ENCODE results near the gene TPRKB. TPM values are rescaled to one million over a fixed set of nuclear protein-coding genes. Genes with fewer than 3 reads are reported as not detected.

TPRKB gene
- total RNA-seq, 2 donors from 2014 or later, result 18.9 to 26.5 TPM

DNA sequence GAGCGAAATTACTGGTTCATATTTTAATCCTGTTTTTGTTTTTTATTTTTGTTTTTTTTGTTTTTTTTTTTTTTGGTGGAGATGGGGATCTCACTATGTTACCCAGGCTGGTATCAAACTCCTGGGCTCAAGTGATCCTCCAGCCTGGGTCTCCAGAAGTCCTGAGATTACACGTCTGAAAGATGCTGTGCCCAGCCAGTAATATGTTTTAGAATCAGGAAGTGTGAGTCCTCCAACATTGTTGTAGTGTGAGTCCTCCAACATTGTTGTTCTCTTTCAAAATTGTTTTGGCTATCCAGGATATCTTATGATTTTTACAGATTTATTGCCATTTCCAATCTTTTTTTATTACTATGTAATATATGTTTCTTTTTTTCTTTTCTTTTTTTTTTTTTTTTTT is 23.1 kb downstream of the TPRKB start:
- H3K4me1 ChIP-seq (ENCODE audit: control insufficient read depth in 1 of 2, low read depth in 2 of 2), result peaks cover 0 to 11% of the 10 kb centered on the region in 2 donors
- no peaks in the 10 kb centered on the region for H3K36me3 ChIP-seq
- ATAC-seq (ENCODE audit: insufficient number of reproducible peaks, low FRiP score, low read depth) (no peak), DNase-seq (ENCODE audit: low spot score) (no peak)
- no peak overlapping the region for H3K4me3 ChIP-seq
- H3K27me3 ChIP-seq (replicated peaks; ENCODE audit: insufficient read depth), result no peaks in the 10 kb centered on the region
- TF ChIP-seq, protein P1, sequence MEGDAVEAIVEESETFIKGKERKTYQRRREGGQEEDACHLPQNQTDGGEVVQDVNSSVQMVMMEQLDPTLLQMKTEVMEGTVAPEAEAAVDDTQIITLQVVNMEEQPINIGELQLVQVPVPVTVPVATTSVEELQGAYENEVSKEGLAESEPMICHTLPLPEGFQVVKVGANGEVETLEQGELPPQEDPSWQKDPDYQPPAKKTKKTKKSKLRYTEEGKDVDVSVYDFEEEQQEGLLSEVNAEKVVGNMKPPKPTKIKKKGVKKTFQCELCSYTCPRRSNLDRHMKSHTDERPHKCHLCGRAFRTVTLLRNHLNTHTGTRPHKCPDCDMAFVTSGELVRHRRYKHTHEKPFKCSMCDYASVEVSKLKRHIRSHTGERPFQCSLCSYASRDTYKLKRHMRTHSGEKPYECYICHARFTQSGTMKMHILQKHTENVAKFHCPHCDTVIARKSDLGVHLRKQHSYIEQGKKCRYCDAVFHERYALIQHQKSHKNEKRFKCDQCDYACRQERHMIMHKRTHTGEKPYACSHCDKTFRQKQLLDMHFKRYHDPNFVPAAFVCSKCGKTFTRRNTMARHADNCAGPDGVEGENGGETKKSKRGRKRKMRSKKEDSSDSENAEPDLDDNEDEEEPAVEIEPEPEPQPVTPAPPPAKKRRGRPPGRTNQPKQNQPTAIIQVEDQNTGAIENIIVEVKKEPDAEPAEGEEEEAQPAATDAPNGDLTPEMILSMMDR (IDR thresholded peaks at IDR 0.05), result no peak
- H3K27ac ChIP-seq, result no peak overlapping the region
- no peaks in the 10 kb centered on the region for H3K9me3 ChIP-seq

DNA sequence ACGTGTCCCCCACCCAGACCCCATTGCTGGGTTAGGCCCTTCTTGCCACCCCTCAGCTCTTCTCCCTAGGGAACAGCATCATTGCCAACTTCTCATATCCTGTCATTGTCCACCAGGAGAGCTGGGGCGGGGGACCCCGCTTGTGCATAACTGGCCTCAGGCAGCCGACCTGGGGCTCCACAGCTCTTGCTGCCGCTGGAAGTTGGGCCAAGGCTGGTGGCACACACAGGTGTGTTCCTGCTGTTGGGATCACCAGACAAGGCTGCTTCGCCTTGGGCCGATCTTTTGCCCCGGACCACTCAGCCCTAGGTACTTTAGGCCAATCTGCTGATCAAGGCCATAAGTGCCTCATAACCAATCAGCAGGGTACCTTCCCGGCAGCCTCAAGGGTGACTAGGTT is 28.6 kb downstream of the TPRKB start:
- ATAC-seq (ENCODE audit: insufficient number of reproducible peaks, low FRiP score, low read depth) (no peak), DNase-seq (ENCODE audit: low spot score) (no peak)
- H3K27me3 ChIP-seq (replicated peaks; ENCODE audit: insufficient read depth), result no peaks in the 10 kb centered on the region

DNA sequence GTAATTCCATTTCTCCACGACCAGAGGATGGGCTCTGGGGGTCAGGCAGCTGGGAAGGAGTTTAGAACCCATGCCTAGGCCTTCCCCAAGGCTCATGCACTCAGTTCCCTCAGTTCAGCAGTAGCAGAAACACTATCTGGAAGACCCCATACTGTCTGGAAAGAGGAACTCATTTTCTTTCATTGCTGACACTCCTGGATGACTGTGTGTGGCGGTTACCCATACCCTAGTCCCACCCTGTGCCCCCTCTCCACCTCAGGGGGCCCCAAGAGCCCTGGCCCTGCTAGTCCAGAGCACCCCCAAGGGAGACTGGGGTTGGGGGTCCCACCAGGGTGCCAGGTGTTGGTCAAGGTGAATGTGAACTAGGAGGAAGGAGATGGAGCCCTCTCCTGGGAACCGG is 29.5 kb downstream of the TPRKB start:
- ATAC-seq (ENCODE audit: insufficient number of reproducible peaks, low FRiP score, low read depth), result no peak
- Histone ChIP-seq H3K27ac (no peak overlapping the region), H3K4me1 (ENCODE audit: control insufficient read depth in 1 of 2, low read depth in 2 of 2) (no peaks in the 10 kb centered on the region), H3K36me3 (no peaks in the 10 kb centered on the region), H3K9me3 (no peaks in the 10 kb centered on the region), H3K4me3 (no peak overlapping the region), H3K27me3 (replicated peaks; ENCODE audit: insufficient read depth) (no peaks in the 10 kb centered on the region)
- TF ChIP-seq, protein P1 (IDR thresholded peaks at IDR 0.05), result no peak
- no peak for DNase-seq (ENCODE audit: low spot score)

More for the DNA sequence above, 28.6 kb downstream of the TPRKB start:
- H3K4me1 ChIP-seq (ENCODE audit: control insufficient read depth in 1 of 2, low read depth in 2 of 2), result no peaks in the 10 kb centered on the region
- H3K27ac ChIP-seq, result no peak overlapping the region
- H3K4me3 ChIP-seq, result no peak overlapping the region
- TF ChIP-seq, protein P1 (IDR thresholded peaks at IDR 0.05), result no peak
- no peaks in the 10 kb centered on the region for H3K36me3 ChIP-seq
- H3K9me3 ChIP-seq, result no peaks in the 10 kb centered on the region

DNA sequence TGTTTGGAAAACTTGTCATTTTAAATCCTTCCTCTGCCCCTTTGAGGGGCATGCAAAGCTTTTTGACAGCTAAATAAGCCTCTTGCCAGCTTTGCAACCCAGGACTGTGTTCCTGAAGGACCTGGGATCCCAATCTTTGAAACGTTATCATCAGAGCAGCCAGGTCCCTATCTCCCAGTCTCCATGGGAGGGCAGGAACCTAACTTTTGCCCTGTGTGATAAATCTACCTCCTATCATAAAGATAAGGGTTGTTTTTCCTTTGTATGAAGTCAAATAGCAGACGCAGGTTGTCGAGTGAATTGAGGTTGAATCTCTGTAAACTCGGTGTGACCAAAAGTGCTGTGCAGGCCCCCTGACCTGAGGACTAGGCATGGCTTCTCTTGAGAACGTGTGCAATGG is 30.1 kb downstream of the TPRKB start:
- no peak for DNase-seq (ENCODE audit: low spot score)
- H3K9me3 ChIP-seq, result no peaks in the 10 kb centered on the region
- no peak for ATAC-seq (ENCODE audit: insufficient number of reproducible peaks, low FRiP score, low read depth)
- H3K4me1 ChIP-seq (ENCODE audit: control insufficient read depth in 1 of 2, low read depth in 2 of 2), result no peaks in the 10 kb centered on the region
- H3K4me3 ChIP-seq, result no peak overlapping the region
- TF ChIP-seq, protein P1 (IDR thresholded peaks at IDR 0.05), result no peak
- H3K27ac ChIP-seq, result no peak overlapping the region
- H3K27me3 ChIP-seq (replicated peaks; ENCODE audit: insufficient read depth), result no peaks in the 10 kb centered on the region
- H3K36me3 ChIP-seq, result no peaks in the 10 kb centered on the region

DNA sequence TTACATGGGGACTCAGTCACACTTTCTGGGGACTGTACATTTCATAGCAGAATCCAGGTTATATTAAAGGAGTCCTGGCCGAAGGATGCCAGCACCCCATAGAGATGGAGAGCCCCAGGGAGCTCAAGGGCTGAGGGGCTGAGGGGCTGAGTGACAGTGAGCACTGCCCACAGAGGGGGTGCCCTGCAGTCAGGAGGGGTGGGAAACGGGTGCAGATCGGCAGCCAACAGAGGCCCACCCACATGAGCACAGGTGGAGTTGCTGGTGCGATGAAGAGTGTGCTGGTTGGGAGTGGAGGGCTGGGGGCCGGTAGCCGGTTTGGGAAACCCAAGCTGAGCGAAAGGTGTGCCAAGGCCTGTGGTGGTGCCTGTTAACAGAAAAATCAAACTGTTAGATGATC is 32.1 kb downstream of the TPRKB start:
- DNase-seq (ENCODE audit: low spot score), result no peak
- TF ChIP-seq, protein P1 (IDR thresholded peaks at IDR 0.05), result no peak
- H3K27ac ChIP-seq, result no peak overlapping the region
- no peak for ATAC-seq (ENCODE audit: insufficient number of reproducible peaks, low FRiP score, low read depth)
- H3K4me1 ChIP-seq (ENCODE audit: control insufficient read depth in 1 of 2, low read depth in 2 of 2), result no peaks in the 10 kb centered on the region
- no peak overlapping the region for H3K4me3 ChIP-seq
- H3K27me3 ChIP-seq (replicated peaks; ENCODE audit: insufficient read depth), result no peaks in the 10 kb centered on the region
- no peaks in the 10 kb centered on the region for H3K9me3 ChIP-seq
- no peaks in the 10 kb centered on the region for H3K36me3 ChIP-seq

Measured in thoracic aorta (tissue), 2 donors.